Spleen (tissue), 11 donors: Measurements from ENCODE around the gene UROC1. TPM values are rescaled to one million over a fixed set of nuclear protein-coding genes. Genes with fewer than 3 reads are reported as not detected.
A peak's percentile ranks its signal among the peaks of the same experiment; 100 is the strongest.

ENCODE experiments used
- DNase-seq: peaks from one replicate; pipeline ENCODE4 v3.0.0-alpha.2; 2020
- H3K27ac ChIP-seq, 8 donors: fragments of 200-600 bp; sonication (generic) in 7 of 8; 1 replicate in 4 of 8; 2 replicates in 4 of 8; pipeline versions ENCODE4 v1.5.0 to v1.8.0; 2016 to 2021; ENCODE audit warnings: inconsistent platforms in 4 of 8, mild to moderate bottlenecking in 4 of 8, moderate library complexity in 1 of 8
- H3K27me3 ChIP-seq, 7 donors: fragments of 200-600 bp; sonication (generic) in 6 of 7; replicated peaks in 1 of 7; 1 replicate in 4 of 7; 2 replicates in 3 of 7; pipeline versions ENCODE4 v1.5.0 to v1.8.0; 2016 to 2021; ENCODE audit warnings: inconsistent platforms in 3 of 7, mild to moderate bottlenecking in 1 of 7
- H3K36me3 ChIP-seq, 6 donors: fragments of 200-600 bp; sonication (generic) in 5 of 6; 1 replicate in 4 of 6; 2 replicates in 2 of 6; pipeline versions ENCODE4 v1.5.0 to v1.8.0; 2016 to 2021; ENCODE audit warnings: inconsistent platforms in 2 of 6
- H3K4me1 ChIP-seq, 6 donors: fragments of 200-600 bp; sonication (generic) in 5 of 6; 1 replicate in 3 of 6; 2 replicates in 3 of 6; pipeline versions ENCODE4 v1.5.0 to v1.8.0; 2016 to 2021; ENCODE audit warnings: inconsistent platforms in 3 of 6
- H3K4me3 ChIP-seq, 8 donors: fragments of 200-600 bp; sonication (generic) in 7 of 8; 1 replicate in 4 of 8; 2 replicates in 4 of 8; pipeline versions ENCODE4 v1.5.0 to v1.8.0; 2016 to 2021; ENCODE audit warnings: inconsistent platforms in 4 of 8, mild to moderate bottlenecking in 4 of 8, moderate library complexity in 2 of 8
- H3K9me3 ChIP-seq, 8 donors: fragments of 200-600 bp; sonication (generic) in 7 of 8; 1 replicate in 4 of 8; 2 replicates in 4 of 8; pipeline versions ENCODE4 v1.5.0 to v1.8.0; 2016 to 2021; ENCODE audit warnings: inconsistent platforms in 4 of 8
- POLR2A ChIP-seq, 3 donors: fragments of 450-650 bp; IDR thresholded peaks; one replicate each; pipeline ENCODE4 v1.5.1; 2017; ENCODE audit warnings: antibody characterized with exemption in 3 of 3, mild to moderate bottlenecking in 1 of 3
- POLR2AphosphoS5 ChIP-seq, 3 donors: sonication (generic); formaldehyde crosslinking; IDR thresholded peaks; one replicate each; pipeline ENCODE4 v1.5.1; 2017; ENCODE audit warnings: antibody characterized with exemption in 3 of 3
- WGBS, 5 donors: extraction: QIAGEN DNeasy Blood & Tissue Kit in 3 of 5; methylation state at CpG; one replicate each; pipeline versions ENCODE4 v1.1.5 to v1.1.7; 2013 to 2018; 5-methylcytosine and 5-hydroxymethylcytosine counted together
- intact Hi-C: fragments of 100-400 bp; cut with DNase I; formaldehyde crosslinking; loops from one replicate; pipeline ENCODE4 v1.15.0; 2023; ENCODE audit warnings: low total_unique reads
- polyA plus RNA-seq, 3 donors: library from polyadenylated mRNA; stranded (reverse); fragments of 200-250 nt; gene quantifications; one replicate each; pipeline ENCODE4 v1.2.1, GENCODE V29; 2013
- total RNA-seq, 7 donors: library from RNA; depleted of rRNA in 3 of 7; stranded (reverse); fragments of >200 nt in 3 of 7; fragmentation: NEBNext Ultra II Directional in 4 of 7; extraction: Animal tissue kit (Norgen Biotek cat#: 25700) in 4 of 7; gene quantifications; one replicate each; pipeline versions ENCODE4 v1.1.0 to v1.2.1, GENCODE V29; 2016 to 2021
- TF ChIP-seq, protein P1 (sequence below), 11 experiments: fragments of 200-600 bp in 7 of 11; fragments of 450-650 bp in 4 of 11; sonication (generic) in 4 of 11; IDR thresholded peaks in 8 of 11; conservative IDR thresholded peaks in 3 of 11; 1 replicate in 7 of 11; 2 replicates in 4 of 11; pipeline versions ENCODE4 v1.4.0 to v1.8.0; 2016 to 2021; ENCODE audit warnings: antibody characterized with exemption in 11 of 11, inconsistent platforms in 4 of 11, mild to moderate bottlenecking in 1 of 11
- donor health status: healthy with polysubstance abuse.
- donor health status: DM: no; HTN: no; CAD: no; lungs with moderate emphysema.
- donor health status: DM: no; HTN: no; CAD: no.
- donor health status: Bipolar disorder and iron deficiency.
- donor health status: healthy.
- donor health status: DM: no; HTN: no; CAD: no.
- donor health status: DM: yes; HTN: yes; CAD: no.

Gene UROC1
- total and polyA plus RNA-seq, 10 donors, result 0.02 to 0.16 (median 0.03) TPM; not detected in 6

DNA sequence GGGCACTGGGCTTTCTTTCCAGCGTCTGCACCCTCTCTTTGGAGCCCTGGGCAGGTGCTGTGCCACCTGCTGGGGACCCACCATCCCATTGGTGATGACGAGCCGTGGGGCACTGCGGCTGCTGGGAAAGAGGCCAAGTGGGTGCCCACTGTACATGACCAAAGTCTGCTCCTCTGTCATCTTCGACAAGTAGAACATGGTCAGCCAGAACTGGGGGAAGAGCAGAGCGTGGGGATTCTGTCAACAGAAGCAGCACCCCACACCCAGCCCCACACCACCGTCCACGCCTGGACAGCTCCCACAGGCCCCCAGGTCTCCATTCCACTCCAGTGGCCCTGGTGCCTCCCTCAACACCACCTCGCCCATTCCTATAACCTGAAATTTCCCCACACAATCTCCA is 9.7 kb downstream of the UROC1 start:
- TF ChIP-seq POLR2AphosphoS5 (IDR thresholded peaks at IDR 0.05) (no peak), POLR2A (IDR thresholded peaks at IDR 0.05) (no peak)
- TF ChIP-seq, protein P1, sequence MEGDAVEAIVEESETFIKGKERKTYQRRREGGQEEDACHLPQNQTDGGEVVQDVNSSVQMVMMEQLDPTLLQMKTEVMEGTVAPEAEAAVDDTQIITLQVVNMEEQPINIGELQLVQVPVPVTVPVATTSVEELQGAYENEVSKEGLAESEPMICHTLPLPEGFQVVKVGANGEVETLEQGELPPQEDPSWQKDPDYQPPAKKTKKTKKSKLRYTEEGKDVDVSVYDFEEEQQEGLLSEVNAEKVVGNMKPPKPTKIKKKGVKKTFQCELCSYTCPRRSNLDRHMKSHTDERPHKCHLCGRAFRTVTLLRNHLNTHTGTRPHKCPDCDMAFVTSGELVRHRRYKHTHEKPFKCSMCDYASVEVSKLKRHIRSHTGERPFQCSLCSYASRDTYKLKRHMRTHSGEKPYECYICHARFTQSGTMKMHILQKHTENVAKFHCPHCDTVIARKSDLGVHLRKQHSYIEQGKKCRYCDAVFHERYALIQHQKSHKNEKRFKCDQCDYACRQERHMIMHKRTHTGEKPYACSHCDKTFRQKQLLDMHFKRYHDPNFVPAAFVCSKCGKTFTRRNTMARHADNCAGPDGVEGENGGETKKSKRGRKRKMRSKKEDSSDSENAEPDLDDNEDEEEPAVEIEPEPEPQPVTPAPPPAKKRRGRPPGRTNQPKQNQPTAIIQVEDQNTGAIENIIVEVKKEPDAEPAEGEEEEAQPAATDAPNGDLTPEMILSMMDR (IDR thresholded peaks at IDR 0.05 in 8 of 11, conservative IDR thresholded peaks at IDR 0.05 in 3 of 11), result no peak

DNA sequence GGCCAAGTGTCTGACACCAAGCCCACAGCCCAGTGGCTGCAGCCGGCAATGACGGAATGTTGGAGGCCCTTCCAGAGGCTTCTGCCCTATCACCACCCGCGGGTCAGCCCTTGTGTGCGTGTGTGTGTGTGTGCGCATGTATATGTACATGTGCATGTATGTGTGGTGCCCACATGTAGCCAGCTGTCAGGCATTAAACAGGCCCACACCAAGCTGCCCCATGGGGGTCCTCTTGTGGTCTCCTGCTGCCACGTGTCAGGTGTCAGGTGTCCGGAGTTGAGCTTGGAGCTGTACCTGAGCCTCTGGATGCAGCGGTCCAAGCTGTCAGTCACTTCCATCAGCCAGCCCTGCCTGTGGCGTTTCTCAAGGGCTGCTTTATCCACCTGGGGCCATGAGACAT is 13.9 kb downstream of the UROC1 start:
- peak; percentile 63 for DNase-seq

More for the DNA sequence above, 9.7 kb downstream of the UROC1 start:
- H3K4me1 ChIP-seq, result no peaks in the 10 kb centered on the region
- intact Hi-C loops, result no loop called here
- H3K27me3 ChIP-seq, result peaks cover 0 to 10% (median 0%) of the 10 kb centered on the region in 7 donors
- no peaks in the 10 kb centered on the region for H3K9me3 ChIP-seq
- DNase-seq, result peak; percentile 44
- no peaks in the 10 kb centered on the region for H3K36me3 ChIP-seq
- WGBS, 5 donors, result 76 to 92% (median 87%) methylated on average over 9 of the region's 9 CpGs
- H3K4me3 ChIP-seq, result no peak overlapping the region
- no peak overlapping the region for H3K27ac ChIP-seq

DNA sequence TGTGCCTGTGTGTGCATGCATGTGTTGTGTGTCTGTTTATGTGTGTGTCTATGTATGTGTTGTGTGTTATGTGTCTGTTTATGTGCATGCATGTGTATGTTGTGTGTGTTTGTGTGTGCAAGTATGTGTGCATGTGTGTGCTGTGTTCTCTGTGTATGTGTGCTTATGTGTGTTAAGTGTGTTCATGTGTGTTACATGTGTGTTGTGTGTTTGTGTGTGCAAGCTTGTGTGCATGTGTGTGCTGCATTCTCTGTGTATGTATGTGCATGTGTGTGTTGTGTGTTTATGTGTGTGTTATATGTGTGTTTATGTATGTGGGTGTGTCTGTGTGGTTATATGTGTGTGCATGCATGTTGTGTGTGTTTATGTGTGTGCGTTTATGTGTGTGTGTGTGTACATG is 14.9 kb downstream of the UROC1 start:
- DNase-seq, result no peak
- Histone ChIP-seq H3K4me3 (no peak overlapping the region), H3K27me3 (peaks cover 0 to 10% (median 0%) of the 10 kb centered on the region in 7 donors), H3K36me3 (no peaks in the 10 kb centered on the region), H3K27ac (no peak overlapping the region), H3K9me3 (no peaks in the 10 kb centered on the region), H3K4me1 (no peaks in the 10 kb centered on the region)
- no peak for TF ChIP-seq POLR2AphosphoS5 (IDR thresholded peaks at IDR 0.05)
- TF ChIP-seq POLR2A (IDR thresholded peaks at IDR 0.05), result no peak
- TF ChIP-seq, protein P1 (IDR thresholded peaks at IDR 0.05 in 8 of 11, conservative IDR thresholded peaks at IDR 0.05 in 3 of 11), result no peak
- 87 to 97% (median 95%) methylated on average over 1 of the region's 1 CpG for WGBS, 5 donors
- intact Hi-C loops, result no loop called here

More for the DNA sequence above, 13.9 kb downstream of the UROC1 start:
- intact Hi-C loops, result no loop called here
- no peak overlapping the region for H3K27ac ChIP-seq
- TF ChIP-seq, protein P1 (IDR thresholded peaks at IDR 0.05 in 8 of 11, conservative IDR thresholded peaks at IDR 0.05 in 3 of 11), result no peak
- no peak for TF ChIP-seq POLR2A (IDR thresholded peaks at IDR 0.05)
- TF ChIP-seq POLR2AphosphoS5 (IDR thresholded peaks at IDR 0.05), result no peak
- H3K9me3 ChIP-seq, result no peaks in the 10 kb centered on the region
- no peaks in the 10 kb centered on the region for H3K36me3 ChIP-seq
- WGBS, 5 donors, result 90 to 95% (median 94%) methylated on average over 6 to 10 of the region's 10 CpGs
- H3K27me3 ChIP-seq, result peaks cover 0 to 10% (median 0%) of the 10 kb centered on the region in 7 donors
- no peaks in the 10 kb centered on the region for H3K4me1 ChIP-seq
- H3K4me3 ChIP-seq, result no peak overlapping the region

DNA sequence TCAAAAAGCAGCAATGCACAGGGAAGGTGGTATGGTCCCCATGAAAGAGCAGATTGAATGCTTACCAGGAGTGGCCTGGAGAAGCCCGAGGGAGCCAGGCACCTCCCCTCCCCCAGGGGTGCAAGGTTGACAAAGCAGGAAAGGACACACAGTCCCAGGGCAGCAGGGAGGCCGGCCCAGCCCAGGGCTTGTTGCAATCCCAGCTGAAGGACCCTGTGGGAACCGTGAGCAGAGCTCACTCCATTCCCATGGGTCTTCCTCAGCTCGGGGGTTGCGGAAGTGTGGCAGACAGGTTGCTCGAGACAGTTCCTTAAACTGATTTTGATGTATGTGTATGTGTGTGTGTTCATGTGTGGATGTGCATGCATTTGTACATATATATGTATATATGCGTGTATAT is 15.8 kb downstream of the UROC1 start:
- TF ChIP-seq POLR2AphosphoS5 (IDR thresholded peaks at IDR 0.05), result no peak
- Histone ChIP-seq H3K36me3 (no peaks in the 10 kb centered on the region), H3K9me3 (no peaks in the 10 kb centered on the region), H3K4me1 (no peaks in the 10 kb centered on the region), H3K27ac (no peak overlapping the region), H3K27me3 (peaks cover 0 to 10% (median 0%) of the 10 kb centered on the region in 7 donors), H3K4me3 (no peak overlapping the region)
- DNase-seq, result no peak
- intact Hi-C loops, result no loop called here
- WGBS, 5 donors, result 48 to 57% (median 53%) methylated on average over 7 of the region's 7 CpGs

DNA sequence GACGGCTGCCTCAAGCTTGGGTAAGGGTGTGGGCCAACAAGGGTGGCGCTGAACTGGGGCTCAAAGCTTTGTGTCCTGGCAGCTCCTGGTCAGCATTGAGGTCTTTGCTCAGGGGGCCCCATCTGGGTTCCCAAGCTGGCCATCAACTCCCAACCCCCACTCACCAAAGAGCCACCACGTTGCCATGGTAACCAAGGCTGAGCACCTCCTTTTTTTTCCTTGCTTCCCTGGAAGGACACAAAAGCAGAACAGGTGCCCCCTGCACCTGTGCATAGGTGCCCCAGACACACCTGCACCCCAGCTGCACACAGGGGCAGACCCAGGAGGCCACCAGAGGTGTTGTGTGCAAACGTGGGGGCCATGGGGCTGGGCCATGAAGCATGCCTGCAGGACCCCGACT is 16.5 kb downstream of the UROC1 start:
- Histone ChIP-seq H3K36me3 (no peaks in the 10 kb centered on the region), H3K9me3 (no peaks in the 10 kb centered on the region), H3K4me3 (no peak overlapping the region), H3K4me1 (no peaks in the 10 kb centered on the region), H3K27ac (no peak overlapping the region), H3K27me3 (peaks cover 0 to 10% (median 0%) of the 10 kb centered on the region in 7 donors)
- DNase-seq, result no peak
- WGBS, 5 donors, result 49 to 87% (median 78%) methylated on average over 5 of the region's 5 CpGs
- TF ChIP-seq POLR2AphosphoS5 (IDR thresholded peaks at IDR 0.05) (no peak), POLR2A (IDR thresholded peaks at IDR 0.05) (no peak)
- TF ChIP-seq, protein P1 (IDR thresholded peaks at IDR 0.05 in 8 of 11, conservative IDR thresholded peaks at IDR 0.05 in 3 of 11), result no peak
- intact Hi-C loops, result no loop called here
